HG02840 (cell line): ENCODE measurements around the gene EXOC6B.
"Not testable (repeated sequence)": the region's sequence is repeated elsewhere in the genome, so short reads cannot be mapped to it uniquely, and the experiment has no call there.

Source experiments
- ATAC-seq: cut with Tn5 transposase; IDR thresholded peaks from one replicate; pipeline ENCODE4 v1.9.1; 2021; ENCODE audit warnings: mild to moderate bottlenecking, moderate library complexity, moderate number of reproducible peaks; ENCODE audit not compliant: unreplicated experiment, low FRiP score

EXOC6B gene

DNA sequence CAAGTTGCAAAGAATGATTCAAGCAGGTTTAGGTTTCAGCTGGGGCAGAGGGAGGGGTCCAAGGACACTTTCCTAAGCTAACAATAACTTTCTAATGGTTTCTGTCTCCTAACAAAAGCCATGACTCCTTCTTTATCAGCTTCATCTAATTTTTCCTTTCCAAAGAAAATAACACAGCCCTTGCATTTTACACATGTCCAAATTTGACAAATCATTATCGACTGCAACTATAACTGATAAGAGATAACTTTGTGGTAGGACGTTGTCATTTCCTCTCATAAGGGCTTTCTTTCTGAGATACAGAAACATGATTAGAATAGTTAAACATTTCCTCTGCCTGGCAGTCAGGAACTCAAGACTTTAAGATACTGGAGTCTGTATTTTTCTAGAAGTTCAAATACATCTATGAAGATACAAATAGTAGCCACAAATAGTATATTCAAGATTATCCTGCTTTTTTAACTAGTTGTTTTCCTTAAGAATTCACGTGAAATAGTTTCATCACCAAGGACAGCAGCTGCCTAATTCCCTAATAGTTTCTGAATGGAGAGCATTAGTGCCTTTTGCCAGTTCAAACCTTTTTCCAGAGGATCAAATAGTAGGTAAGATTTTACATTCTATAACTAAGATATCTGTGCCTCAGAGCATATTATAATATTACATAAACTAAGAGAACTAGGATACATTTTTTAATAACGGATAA is 263.2 kb downstream of the EXOC6B start:
- no peak for ATAC-seq

GRCh38 chr2:72561621-72562318 is 264.1 kb downstream of the EXOC6B start:
- no peak for ATAC-seq

DNA sequence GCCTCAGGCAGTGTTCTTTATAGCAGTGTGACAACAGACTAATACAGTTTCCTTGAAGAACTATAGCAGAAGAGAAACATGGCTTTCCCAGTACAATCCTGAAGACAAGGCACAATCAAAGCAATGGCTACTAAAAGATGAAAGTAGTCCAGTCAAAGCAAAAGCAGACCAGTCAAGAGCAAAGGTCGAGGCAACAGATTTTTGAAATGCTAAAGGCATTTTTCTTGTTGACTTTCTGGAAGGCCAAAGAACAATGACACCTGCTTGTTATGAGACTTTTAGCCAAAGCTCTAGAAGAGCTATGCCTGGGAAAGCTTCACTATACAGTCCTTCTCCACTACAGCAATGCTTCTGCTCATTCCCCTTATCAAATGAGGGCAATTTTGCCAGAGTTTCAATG is 269.9 kb downstream of the EXOC6B start:
- ATAC-seq = no peak

- ATAC-seq = not testable (repeated sequence)
Measured at GRCh38 chr2:72555363-72555762, 270.5 kb downstream of the EXOC6B start.

GRCh38 chr2:72554910-72555309 is 270.9 kb downstream of the EXOC6B start:
- ATAC-seq = not testable (repeated sequence)

GRCh38 chr2:72554381-72554780 is 271.5 kb downstream of the EXOC6B start:
- ATAC-seq = no peak

GRCh38 chr2:72548081-72548764 is 277.6 kb downstream of the EXOC6B start:
- no peak for ATAC-seq

GRCh38 chr2:72545790-72546189 is 280.0 kb downstream of the EXOC6B start:
- ATAC-seq = no peak

- no peak for ATAC-seq
Measured at GRCh38 chr2:72544554-72544953, 281.3 kb downstream of the EXOC6B start.

DNA sequence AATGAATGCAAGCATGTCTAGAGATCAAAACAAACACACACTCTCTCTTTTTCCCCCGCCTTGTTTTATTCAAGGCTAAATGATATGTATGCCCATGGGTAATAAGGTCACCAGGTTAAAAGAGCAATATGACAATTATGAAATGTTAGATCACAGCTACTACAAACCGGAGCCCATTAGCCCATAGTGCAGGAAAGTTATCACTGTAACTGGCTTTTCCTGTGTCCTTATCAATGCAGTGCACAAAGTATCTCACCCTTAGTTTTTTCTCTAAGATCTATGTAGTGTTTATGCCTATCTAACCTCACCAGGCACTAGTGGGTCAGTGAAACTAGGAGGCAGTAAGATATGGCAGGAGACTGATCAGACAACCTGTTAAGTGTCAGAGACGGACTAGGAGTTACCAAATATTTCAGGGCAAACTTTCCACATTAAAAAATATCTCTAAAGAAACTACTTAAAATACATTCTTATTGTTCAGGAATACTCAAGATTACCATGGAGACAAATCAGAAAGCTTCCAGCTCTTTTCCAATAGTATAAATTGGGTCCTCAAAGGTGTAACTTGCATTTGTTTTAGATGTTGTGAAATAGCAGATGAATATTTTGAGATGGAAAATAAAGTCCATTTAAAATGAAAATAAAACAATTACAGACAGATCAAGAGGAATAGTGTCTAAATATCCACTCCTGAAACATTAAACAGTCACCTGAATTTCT is 282.2 kb downstream of the EXOC6B start:
- ATAC-seq = no peak

- no peak for ATAC-seq
Measured at GRCh38 chr2:72539071-72539552, 286.7 kb downstream of the EXOC6B start.

GRCh38 chr2:72538486-72538885 is 287.3 kb downstream of the EXOC6B start:
- ATAC-seq = no peak

DNA sequence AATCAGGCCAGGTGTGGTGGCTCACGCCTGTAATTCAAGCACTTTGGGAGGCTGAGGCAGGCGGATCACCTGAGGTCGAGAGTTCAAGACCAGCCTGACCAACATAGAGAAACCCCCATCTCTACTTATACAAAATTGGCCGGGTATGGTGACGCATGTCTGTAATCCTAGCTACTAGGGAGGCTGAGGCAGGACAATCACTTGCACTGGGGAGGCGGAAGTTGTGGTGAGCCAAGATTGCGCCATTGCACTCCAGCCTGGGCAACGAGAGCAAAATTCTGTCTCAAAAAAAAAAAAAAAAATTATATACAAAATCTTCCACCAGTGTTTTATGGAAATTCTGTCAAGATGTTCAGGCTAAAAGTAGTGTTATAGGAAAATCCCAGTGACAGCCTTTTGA is 290.2 kb downstream of the EXOC6B start:
- not testable (repeated sequence) for ATAC-seq

GRCh38 chr2:72533765-72534164 is 292.1 kb downstream of the EXOC6B start:
- no peak for ATAC-seq

- no peak for ATAC-seq
Measured at GRCh38 chr2:72527424-72527823, 298.4 kb downstream of the EXOC6B start.

DNA sequence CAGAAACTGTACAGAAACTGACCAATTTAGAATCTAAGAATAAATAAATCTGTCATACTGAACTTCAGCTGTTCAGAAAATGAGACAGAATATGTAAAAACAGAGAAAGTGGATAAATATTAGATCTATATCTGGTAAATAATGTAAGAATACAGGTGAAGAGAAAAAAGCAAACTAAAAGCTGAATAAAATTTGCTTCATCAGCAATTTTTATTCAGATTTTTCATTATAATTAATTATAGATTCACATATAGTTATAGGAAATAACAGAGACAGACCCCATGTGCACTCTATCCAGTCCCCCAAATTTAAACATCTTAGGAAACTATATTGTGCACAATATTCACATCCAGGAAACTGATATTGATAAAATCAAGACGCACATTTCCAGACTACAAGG is 299.2 kb downstream of the EXOC6B start:
- ATAC-seq = no peak

DNA sequence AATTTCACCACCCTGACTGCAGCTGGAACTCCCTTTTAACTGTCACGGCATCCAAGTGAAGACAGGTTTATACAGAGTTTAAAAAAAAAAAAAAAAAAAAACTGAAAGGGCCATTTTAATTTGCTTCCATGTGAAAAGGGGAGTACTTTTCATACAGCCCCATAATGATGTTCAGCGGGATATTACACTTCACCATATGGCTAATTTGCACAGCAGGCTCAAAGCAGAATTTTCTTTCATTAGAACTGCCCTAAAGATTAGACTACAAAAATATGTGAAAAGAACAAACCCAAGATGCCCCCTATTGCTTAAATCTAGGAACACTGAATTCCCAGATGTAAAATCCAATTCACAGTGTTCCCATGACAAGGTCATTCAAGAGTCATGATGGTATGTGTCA is 301.8 kb downstream of the EXOC6B start:
- ATAC-seq = no peak

- no peak for ATAC-seq
Measured at GRCh38 chr2:72515696-72516095, 310.1 kb downstream of the EXOC6B start.

DNA sequence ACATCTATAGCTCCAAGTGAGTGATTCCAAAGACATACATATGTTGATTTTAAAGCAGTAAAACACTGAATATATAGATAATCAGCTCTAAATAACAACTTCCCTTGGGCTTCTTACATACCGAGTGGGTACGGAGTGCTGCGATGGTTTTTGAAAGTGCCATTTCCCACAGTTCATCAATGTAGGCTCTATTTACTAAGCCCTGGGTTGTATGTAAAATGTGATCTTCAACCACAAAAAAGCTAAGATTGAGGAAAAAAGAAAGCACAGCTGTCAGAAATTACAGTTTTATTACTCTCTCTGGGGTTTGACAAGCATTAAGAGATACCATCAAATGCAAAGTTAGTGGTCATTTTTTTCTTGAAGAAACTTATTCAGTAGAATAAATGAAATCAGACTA is 312.8 kb downstream of the EXOC6B start:
- no peak for ATAC-seq

DNA sequence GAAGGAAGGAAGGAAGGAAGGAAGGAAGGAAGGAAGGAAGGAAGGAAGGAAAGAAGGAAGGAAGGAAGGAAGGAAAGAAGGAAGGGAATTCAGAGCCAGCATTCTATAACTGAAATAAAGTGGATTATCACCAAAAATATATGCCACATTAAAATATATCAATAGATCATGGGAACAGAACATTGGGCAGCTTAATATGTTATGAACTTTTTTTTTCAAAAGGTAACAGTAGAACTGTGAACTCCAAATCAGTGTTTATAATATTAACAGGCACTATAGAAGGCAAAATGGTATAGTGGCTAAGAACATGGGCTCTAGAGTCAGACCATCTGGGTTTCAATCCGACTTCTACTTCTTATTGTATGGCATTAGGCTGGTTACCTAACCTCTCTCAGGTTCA is 313.5 kb downstream of the EXOC6B start:
- ATAC-seq = no peak

GRCh38 chr2:72511906-72512305 is 313.9 kb downstream of the EXOC6B start:
- no peak for ATAC-seq
